Neural crest cell (in vitro differentiated cells): Measurements from ENCODE around the gene PSMA6. TPM values are rescaled to one million over a fixed set of nuclear protein-coding genes. Genes with fewer than 3 reads are reported as not detected.
A peak's percentile ranks its signal among the peaks of the same experiment; 100 is the strongest.

ENCODE experiments used
- DNase-seq: peaks from one replicate; pipeline ENCODE4 v3.0.0; 2021; ENCODE audit warnings: low read depth, mixed read lengths, low spot score
- H3K27ac Mint-ChIP-seq: one replicate; pipeline ENCODE4 v1.8.0; 2021; ENCODE audit warnings: mild to moderate bottlenecking, mixed read lengths; ENCODE audit not compliant: unreplicated experiment
- H3K27me3 Mint-ChIP-seq: 2 replicates; pipeline ENCODE4 v1.8.0; 2021; ENCODE audit warnings: low read depth, mild to moderate bottlenecking, mixed read lengths
- H3K36me3 Mint-ChIP-seq: 2 replicates; pipeline ENCODE4 v1.8.0; 2021; ENCODE audit warnings: low read depth, mild to moderate bottlenecking, mixed read lengths
- H3K4me1 Mint-ChIP-seq: 2 replicates; pipeline ENCODE4 v1.8.0; 2021; ENCODE audit warnings: mixed read lengths
- H3K4me3 Mint-ChIP-seq: one replicate; pipeline ENCODE4 v1.8.0; 2021; ENCODE audit warnings: mild to moderate bottlenecking, mixed read lengths
- H3K9me3 Mint-ChIP-seq: 2 replicates; pipeline ENCODE4 v1.8.0; 2021; ENCODE audit warnings: mixed read lengths
- CTCF ChIP-seq: fragments of 200-600 bp; sonication (generic); conservative IDR thresholded peaks from 2 replicates; pipeline ENCODE4 v1.5.0; 2021; ENCODE audit warnings: antibody characterized with exemption, mild to moderate bottlenecking
- total RNA-seq: library from RNA; stranded (reverse); gene quantifications from 2 replicates; pipeline ENCODE4 v1.2.1, GENCODE V29; 2021

Gene PSMA6
- total RNA-seq, 1 donor from 2014 or later: 229 TPM

GRCh38 chr14:35254736-35255135 is 37.4 kb upstream of the PSMA6 start:
- H3K27me3 Mint-ChIP-seq: no peaks in the 10 kb centered on the region
- no peaks in the 10 kb centered on the region for H3K9me3 Mint-ChIP-seq
- TF ChIP-seq CTCF: no peak
- H3K4me1 Mint-ChIP-seq: no peaks in the 10 kb centered on the region
- no peak overlapping the region for H3K4me3 Mint-ChIP-seq
- no peak for DNase-seq
- H3K27ac Mint-ChIP-seq: peak overlapping the region; percentile 15
- peaks cover 4% of the 10 kb centered on the region for H3K36me3 Mint-ChIP-seq

GRCh38 chr14:35255711-35256110 is 36.5 kb upstream of the PSMA6 start:
- Mint-ChIP-seq H3K27ac (no peak overlapping the region), H3K4me1 (no peaks in the 10 kb centered on the region), H3K4me3 (no peak overlapping the region), H3K36me3 (peaks cover 6% of the 10 kb centered on the region), H3K27me3 (no peaks in the 10 kb centered on the region), H3K9me3 (peaks cover 2% of the 10 kb centered on the region)
- no peak for TF ChIP-seq CTCF
- no peak for DNase-seq

- H3K4me3 Mint-ChIP-seq: no peak overlapping the region
Measured at GRCh38 chr14:35257809-35258208, 34.4 kb upstream of the PSMA6 start.

GRCh38 chr14:35258420-35258819 is 33.8 kb upstream of the PSMA6 start:
- Mint-ChIP-seq H3K4me1 (no peaks in the 10 kb centered on the region), H3K27ac (no peak overlapping the region), H3K36me3 (peaks cover 5% of the 10 kb centered on the region), H3K4me3 (no peak overlapping the region), H3K9me3 (peaks cover 5% of the 10 kb centered on the region), H3K27me3 (no peaks in the 10 kb centered on the region)
- DNase-seq: no peak
- no peak for TF ChIP-seq CTCF

More at GRCh38 chr14:35257809-35258208, 34.4 kb upstream of the PSMA6 start:
- Mint-ChIP-seq H3K4me1 (no peaks in the 10 kb centered on the region), H3K36me3 (peaks cover 5% of the 10 kb centered on the region), H3K27me3 (no peaks in the 10 kb centered on the region), H3K9me3 (peaks cover 5% of the 10 kb centered on the region), H3K27ac (no peak overlapping the region)
- no peak for DNase-seq
- no peak for TF ChIP-seq CTCF

- Mint-ChIP-seq H3K4me3 (no peak overlapping the region), H3K9me3 (peaks cover 5% of the 10 kb centered on the region), H3K27me3 (no peaks in the 10 kb centered on the region), H3K4me1 (no peaks in the 10 kb centered on the region), H3K36me3 (peaks cover 5% of the 10 kb centered on the region), H3K27ac (peak overlapping the region; percentile 3)
- DNase-seq: no peak
- TF ChIP-seq CTCF: no peak
Measured at GRCh38 chr14:35261774-35262173, 30.4 kb upstream of the PSMA6 start.

- Mint-ChIP-seq H3K9me3 (peaks cover 5% of the 10 kb centered on the region), H3K4me3 (no peak overlapping the region), H3K27ac (no peak overlapping the region), H3K4me1 (no peaks in the 10 kb centered on the region), H3K36me3 (peaks cover 8% of the 10 kb centered on the region), H3K27me3 (no peaks in the 10 kb centered on the region)
- DNase-seq: no peak
- TF ChIP-seq CTCF: no peak
Measured at GRCh38 chr14:35262436-35262835, 29.7 kb upstream of the PSMA6 start.
